ELR (cell line): ENCODE measurements around the gene STRIP2.
"Not testable (repeated sequence)": the region's sequence is repeated elsewhere in the genome, so short reads cannot be mapped to it uniquely, and the experiment has no call there.

ENCODE experiments used
- DNase-seq: peaks from one replicate; pipeline ENCODE4 v3.0.0-alpha.2; 2015; ENCODE audit warnings: low read depth

Gene STRIP2

DNA sequence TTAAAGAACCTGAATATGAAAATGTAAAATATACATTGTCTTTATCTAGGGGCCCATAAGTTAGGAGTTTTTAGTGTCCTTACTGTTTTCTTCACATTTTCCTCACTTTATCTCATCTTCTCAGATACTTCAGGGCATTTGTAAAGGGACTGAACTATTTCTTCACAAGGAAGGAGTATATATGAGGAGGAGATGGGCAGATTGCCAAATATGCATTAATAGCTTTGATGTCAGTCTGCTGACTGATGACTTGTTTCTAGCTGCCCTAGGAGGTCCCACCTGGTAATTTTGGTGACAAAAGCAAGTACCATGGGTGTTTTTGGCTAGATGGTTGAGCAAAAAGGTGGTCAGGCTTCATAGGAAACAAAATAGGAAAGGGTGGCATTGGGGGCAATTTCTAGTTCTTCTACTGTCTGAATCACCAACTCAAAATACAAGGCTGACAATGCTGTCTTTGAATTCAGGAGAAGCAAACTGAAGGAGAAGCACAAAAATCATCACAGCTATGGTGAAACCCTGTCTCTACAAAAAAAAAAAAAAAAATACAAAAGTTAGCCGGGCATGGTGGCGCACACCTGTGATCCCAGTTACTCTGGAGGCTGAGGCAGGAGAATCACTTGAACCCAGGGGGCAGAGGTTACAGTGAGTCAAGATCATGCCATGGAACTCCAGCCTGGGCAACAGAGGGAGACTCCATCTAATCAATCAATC is 10.4 kb upstream of the STRIP2 start:
- DNase-seq = peak; percentile 35

DNA sequence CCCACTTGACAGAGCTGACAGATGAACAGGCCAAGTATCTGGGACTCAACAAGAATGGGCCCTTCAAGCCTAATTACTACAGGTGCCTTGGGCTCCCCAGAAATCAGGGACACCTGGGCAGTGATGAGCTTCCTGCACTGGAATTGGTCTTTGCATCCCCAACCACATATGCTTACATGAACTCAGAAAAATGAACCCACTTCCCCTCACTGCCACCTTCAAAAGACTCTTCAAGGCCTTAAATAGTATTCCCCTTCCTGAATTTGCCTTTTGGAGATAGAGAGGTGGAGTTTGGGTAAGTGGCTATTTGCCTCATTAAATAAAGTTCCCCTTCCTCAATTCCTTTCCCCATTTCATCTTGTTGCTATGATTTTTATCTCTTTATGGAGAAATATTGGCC is 7.8 kb upstream of the STRIP2 start:
- DNase-seq = no peak

DNA sequence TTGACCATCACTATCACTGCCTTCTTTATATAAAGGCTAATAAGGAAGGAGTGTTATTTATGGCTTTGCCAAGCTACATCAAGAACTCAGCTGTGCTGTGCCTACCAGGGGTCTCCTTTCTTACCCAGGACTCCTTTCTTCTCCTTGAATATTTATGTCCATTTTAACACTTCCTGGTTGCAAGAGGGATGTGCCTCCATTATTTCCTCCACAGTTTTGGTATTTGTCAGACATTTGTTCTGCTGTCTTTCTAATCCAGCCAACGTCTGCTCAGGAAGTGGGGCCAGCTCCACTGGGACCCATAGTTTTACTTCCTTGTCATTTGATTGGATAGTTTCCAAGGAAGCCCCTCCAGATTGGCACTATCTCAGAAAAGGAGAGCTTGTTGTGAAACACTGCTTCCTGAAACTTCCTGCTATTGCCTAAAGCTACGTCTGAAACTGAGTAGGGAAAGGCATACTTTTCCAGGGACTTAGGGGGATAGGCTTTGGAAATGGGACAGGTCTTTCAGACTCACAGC is 6.6 kb upstream of the STRIP2 start:
- no peak for DNase-seq

DNA sequence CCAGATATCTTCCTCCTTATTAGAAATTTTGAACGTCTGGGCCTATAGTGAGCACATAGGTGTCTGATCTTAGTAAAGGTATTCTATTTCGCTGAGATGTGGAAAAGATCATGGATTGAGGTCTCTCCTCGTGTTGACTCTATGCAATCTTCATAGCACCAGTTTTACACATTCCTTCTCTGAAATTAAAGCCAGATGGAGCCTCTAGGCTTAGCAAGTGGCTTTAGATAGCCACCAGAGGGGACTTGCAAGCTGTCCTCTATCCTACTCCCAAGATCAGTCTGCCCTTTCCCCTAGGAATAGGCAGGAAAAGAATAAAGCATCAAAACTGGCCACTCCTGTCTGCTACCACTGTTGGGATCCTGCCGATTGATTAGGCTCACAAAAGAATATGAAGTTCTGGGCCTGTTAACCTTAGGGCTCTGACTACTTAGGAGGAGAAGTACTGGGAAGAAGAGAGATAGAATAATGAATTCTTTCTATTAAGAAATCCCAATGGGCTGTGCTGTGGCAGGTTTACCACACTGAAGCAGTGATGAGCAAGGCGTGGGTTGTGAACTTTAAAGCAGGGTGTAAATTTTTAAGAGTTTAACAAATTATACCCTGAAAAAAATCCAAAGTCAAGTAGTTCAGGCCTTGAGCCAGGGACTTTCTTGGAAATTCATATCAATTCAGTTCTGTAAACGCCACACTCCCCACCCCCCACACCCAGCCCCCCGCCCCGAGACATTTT is 2.2 kb upstream of the STRIP2 start:
- DNase-seq = no peak

DNA sequence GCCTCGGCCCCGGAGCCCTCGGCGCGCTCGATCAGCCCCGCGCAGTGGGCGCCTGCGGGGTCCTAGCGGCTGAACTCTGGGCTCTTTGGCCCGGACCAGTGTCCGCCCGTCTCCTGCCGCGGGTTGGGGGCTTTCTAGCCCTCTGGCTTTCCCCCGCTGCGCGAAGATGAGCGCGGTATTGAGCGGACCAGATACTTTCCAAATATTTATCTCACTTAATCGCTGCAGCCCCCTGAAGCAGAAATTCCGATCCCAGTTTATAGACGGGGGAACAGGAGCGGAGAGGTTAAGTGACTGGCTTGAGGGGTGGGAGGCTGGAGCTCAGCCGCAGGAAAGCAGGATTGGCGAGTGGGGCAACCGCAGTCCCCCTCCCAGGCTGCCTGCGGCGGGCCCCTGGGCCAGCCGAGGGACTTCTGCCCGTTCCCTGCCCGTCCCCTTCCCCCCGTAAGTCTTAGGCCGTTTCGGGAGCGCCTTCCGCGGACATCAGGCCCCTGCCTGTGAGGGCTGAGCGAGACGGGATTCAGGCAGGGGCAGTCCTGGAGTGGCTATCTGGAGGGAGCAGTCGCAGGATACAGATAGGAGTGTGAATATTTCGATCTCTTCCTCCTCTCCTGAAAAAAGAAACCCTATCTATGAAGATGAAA is 565 bp downstream of the STRIP2 start:
- peak; percentile 47 for DNase-seq

DNA sequence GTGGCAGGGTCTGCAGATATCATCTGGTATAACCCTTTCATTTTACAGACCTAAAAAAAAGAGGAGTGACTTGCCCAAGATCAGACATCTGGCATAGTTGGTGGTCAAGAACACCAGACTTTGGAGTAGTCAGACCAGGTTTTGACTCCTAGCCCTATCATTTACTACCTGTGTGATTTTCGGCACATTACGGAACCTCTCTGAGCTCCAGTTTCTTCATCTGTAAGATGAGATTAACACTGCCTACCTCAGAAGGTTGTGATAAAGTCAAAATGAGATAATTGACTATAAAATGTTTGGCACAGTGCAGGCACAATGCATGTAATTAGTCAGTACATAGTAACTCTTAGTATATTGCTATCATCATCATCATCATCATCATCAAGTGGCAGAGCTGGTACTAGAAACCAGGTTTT is 1.2 kb downstream of the STRIP2 start:
- DNase-seq = peak; percentile 6

DNA sequence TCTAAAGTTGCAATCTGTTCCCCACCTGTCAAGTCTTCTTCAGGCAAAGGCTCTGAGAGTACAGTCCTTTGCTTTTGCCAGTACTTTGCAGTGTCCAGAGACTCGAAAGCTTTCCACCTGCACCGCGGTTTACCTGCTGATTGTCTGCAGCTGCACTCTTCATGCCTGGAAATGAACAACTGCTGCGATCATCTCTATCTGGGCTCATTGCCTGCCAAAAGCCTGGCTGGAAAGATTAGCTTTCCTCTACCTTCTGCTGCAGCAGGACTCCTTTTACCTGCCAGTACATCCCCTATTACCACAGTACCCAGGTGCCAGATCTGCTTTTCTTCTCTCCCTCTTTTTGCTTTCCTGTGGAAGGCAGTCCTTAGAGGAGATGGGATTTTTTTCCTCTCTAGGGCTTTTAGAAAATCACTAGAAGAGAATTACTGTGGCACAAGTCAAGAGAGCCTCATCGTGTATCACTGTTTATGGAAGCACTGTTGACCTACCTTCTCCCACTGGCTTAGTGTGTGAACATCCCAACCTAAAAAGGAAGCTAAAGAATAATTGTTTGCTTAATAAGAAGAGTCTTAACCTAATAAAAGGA is 2.2 kb downstream of the STRIP2 start:
- DNase-seq = no peak

DNA sequence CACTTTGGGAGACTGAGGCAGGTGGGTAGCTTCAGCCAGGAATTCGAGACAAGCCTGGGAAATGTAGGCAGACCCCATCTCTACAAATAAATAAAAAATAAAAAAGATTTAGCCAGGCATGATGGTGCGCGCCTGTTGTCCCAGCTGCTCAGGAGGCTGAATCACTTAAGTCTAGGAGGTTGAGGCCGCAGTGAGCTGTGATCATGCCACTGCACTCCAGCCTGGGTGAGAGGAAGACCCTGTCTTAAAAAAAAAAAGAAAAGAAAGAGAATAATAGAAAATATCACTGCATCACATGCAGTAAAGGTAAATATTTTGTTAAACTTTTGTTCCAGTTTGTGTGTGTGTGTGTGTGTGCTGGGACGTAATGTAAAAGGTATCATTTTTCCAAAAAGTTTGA is 3.0 kb downstream of the STRIP2 start:
- no peak for DNase-seq

DNA sequence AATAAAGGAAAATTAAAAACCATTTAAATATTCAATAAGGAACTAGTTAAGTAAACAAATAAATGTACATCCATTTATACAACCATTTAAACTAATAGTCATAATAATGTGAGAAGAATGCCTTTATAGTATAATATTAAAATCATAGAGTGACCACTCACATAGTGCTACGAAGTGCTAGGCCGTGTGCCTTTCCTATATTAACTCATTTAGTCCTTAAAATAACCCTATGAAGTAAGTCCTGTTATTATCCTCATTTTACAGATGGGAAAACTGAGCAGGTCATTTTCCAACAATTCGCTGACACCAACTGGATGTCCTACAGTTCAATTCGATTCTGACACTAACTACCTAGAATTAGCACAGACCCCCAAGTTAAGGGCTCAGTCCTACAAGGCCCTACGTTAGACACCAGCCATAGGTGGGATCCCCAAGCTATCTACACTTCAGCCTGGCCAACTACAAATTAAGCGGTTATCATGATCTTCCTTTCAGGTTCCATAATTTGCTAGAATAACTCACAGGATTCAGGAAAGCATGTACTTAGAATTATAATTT is 4.1 kb downstream of the STRIP2 start:
- DNase-seq = no peak

DNA sequence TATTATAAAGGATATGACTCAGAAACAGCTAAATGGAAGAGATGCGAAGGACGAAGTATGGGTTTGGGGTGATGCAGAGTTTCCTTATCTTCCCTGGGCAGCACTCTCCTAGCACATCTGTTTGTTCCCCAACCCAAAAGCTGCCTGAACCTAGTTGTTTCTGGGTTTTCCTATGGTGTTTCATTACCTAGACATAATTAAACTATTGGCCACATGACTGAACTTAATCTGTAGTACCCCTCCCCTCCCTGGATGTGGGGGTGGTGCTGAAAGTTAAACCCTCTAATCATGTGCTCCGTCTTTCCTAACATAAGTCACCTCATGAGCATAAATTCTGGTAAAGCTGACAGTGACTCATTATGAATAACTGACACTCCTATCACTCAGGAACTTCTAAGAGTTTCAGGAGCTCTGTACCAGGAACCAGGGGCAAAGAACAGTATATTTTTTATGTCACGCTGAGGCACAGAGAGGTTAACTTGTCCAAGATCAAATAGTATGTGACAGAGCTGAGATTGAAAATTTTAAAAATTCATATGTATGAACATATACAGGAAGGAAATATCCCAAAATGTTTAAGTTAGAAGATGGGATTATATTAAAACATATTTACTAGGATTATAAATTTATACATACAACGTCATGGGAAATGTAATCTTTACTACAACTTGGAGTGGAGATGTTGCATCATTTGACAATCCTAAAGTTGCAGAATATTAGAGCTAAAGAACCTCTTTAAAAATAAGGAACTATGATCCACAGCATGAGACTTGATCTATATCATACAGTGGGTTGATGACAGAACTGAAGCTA is 4.8 kb downstream of the STRIP2 start:
- DNase-seq = peak; percentile 89

DNA sequence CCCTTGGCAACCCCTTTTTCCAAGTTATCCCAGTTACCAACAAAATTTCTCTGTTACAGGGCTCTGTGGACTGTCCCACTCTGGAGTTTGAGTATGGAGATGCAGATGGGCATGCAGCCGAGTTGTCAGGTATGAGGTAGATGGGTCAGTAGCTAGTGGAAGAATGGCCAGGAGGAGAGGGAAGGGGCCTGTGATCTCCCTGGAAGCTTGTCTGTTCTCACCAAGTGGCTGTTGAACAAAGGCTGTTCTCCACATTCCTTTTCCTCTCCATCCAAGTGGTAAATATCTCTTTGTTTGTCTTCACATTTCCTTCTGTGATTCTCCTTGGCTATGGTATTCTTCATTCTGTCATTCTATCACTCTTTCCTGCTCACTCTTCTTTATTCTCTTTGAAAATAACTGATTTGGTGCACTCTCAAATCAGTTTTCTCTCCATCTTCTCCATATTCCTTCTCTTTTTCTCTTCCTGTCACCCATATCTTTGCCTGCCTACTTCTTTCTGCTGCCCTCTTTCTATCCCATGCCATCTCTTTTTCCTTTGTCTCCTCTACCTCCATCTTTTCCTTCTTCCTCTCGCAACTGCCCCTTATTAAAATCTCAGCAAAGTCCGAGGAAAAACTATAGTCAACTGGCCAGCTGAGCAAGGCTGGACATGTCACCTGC is 5.9 kb downstream of the STRIP2 start:
- DNase-seq = no peak

DNA sequence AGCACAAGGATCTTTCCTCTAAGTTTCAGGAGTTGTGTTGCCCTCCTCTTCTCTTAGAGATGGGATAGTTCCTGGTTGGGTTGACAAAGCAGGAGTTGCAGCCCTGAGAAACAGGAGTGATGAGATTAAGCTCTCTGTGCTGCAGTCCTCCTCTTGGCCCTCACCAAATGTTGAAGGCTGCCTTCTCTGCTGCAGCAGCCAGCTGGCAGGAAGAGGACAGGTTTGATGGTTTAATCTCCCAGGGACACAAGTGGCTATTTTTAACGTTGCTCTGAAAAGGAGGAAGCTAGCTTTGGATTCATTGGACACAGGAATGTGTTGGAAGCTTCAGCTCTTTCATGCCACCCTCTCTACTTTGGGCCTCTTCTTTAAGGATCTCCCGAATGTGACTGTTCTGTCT is 9.4 kb downstream of the STRIP2 start:
- no peak for DNase-seq

DNA sequence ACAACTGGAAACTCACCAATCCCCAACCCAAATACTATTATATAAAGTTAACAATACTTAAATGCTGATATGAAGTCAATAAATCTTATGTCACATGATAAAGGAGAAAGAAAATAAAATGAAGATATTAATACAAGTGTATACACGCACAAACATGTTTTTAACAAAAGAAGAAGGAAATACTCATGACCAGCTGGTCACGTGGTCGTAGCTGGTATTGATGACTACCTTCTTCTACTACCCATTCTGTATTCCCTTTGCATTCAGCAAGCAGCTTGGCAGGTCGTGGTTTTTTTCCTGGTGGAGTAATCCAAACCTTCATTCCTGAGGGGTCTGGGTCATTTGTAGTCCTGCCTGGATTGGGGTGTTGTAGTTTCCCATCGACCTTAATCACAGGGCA is 10.5 kb downstream of the STRIP2 start:
- DNase-seq = not testable (repeated sequence)

DNA sequence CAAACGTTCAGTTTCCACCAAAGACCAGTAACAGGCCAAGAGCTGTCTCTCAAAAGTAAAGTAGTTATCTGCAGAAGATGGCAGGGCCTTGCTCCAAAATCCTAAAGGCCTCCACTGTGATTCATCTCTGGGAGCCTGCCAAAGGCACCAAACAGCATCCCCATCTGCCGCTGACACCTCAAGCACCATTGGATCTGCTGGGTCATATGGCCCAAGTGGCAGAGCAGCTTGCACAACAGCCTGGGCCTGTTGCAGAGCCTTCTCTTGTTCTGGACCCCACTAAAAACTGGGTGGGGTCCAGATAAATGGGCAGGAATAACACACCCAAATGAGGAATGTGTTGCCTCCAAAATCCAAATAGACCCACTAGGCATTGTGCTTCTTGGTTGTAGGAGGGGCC is 12.7 kb downstream of the STRIP2 start:
- DNase-seq = not testable (repeated sequence)

DNA sequence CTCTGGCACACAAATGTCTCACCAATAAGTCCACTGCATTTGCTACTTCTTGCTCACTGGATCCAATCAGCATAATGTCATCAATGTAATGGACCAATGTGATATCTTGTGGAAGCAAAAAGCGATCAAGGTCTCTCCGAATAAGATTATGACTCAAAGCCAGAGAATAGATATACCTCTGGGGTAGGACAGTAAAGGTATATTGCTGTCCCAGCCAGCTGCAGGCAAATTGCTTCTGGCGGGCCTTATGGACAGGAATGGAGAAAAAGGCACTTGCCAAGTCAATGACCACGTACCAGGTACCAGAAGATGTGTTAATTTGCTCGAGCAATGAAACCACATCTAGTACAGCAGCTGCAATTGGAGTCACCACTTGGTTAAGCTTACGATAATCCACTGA is 13.2 kb downstream of the STRIP2 start:
- not testable (repeated sequence) for DNase-seq

DNA sequence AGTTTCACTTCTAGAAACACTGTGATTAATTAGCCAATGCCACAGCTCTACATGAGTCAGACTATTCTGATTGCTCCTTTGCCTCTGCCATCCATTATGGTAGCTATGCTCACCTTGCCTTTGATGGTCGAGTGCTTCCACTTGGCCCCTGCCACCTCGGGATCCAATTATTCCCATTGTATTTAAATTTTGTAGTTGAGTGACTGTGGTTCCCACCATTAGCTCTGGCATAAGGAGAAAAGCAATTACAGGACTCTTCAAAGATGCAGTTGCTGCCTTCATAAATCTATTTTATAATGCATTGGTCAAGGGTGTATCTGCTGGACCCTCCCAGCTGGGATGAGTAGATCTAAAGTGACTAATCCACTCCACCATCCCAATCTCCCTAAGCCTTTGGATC is 14.4 kb downstream of the STRIP2 start:
- not testable (repeated sequence) for DNase-seq

DNA sequence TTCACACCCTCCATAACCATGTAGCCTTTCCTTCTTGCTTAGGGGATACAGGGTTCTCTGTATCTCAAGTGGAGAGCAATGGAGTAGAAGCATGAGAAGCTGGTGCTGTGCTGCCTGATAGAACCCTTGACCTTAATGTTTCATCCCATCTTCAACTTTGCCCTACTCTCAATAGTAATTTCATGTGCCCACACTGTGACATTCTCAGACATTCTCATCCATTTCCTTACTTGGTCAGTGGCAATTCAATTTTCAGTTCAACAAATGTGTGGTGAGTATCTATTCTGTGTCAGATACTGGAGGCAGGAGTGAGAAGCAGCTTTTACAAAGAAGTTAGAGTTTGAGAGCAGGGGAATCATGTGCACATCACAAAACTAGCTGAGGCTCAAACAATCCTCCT is 16.1 kb downstream of the STRIP2 start:
- no peak for DNase-seq

DNA sequence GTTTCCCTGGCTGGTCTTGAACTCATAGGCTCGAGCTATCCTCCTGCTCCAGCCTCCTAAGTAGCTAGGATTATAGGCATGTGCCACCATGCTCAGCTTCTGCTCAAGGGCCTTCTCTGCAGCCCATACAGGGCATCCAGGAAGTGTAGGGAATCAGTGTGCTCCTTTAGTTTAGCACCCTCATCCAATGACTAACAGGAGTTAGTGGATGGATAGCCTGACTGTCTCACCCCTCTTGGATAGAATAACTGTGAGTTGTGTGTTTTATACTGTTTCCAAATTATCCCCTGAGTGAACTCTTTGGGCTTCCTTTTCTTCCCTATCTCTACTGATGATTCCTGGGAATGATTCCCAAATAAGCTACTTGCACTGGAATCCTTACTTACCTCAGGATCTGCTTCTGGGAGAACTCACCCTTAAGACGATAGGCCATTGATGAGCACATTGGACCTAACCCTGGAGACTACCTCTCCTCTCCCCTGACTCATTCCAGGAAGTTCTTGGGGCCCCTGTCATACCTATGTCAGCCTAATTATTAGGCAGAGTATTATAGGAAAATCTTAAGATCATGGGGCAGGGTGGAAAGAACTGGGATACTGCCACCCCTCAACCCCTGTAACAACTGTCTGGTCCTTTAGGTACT is 18.5 kb downstream of the STRIP2 start:
- DNase-seq = peak; percentile 10

DNA sequence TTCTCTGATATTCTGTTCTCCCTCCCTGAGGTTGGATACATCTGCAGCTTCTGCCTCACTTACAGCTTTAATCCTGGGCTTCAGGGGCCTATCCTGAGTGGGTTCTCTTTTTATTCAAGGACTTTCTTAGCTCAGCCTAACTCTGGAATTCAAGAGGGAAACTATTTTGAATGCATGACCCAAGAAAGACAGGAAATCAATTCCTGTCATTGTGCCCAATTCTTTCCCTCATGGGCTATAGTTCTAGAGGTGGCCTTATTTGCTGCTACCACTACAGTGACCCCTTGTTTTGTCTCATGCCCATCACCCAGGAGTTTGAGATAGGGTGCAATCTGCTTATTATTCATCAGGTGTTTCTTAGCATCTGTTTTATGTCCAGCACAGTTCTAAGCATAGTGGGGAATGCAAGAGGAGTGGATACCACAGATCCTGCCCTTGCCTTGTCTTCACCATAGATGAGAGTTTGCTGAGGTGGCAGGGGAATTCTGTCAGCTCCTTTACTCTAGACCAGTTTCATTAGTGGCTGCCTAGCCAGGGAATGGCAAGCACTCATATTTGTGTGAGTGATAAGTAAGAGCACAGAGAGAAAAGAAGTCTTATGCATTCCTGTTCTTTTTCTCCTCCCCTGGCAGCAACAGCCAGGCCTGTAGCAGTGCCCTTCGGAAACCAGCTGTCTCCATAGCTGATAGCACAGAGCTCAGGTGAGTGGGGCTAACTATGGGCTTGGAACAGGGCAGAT is 19.4 kb downstream of the STRIP2 start:
- no peak for DNase-seq

DNA sequence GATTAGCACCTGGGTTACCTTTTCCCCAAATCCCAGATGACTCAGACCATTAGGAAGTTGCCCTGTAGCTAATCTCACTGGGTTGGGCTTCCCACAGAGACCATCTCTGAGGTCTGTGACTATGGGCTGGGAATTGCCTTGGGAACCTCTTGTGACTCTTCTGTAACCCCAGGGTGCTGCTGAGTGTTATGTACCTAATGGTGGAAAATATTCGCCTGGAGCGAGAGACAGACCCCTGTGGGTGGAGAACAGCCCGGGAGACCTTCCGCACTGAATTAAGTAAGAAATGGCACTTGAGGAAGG is 20.0 kb downstream of the STRIP2 start:
- no peak for DNase-seq
